ENCODE data around the gene MRPL52. TPM values are rescaled to one million over a fixed set of nuclear protein-coding genes. Genes with fewer than 3 reads are reported as not detected.

The MRPL52 gene
- total and polyA plus RNA-seq, 2 of the 13 experiments (the other 11 are each of a cell fraction or from before 2014, with no cell fraction given) = 118 to 329 TPM

DNA sequence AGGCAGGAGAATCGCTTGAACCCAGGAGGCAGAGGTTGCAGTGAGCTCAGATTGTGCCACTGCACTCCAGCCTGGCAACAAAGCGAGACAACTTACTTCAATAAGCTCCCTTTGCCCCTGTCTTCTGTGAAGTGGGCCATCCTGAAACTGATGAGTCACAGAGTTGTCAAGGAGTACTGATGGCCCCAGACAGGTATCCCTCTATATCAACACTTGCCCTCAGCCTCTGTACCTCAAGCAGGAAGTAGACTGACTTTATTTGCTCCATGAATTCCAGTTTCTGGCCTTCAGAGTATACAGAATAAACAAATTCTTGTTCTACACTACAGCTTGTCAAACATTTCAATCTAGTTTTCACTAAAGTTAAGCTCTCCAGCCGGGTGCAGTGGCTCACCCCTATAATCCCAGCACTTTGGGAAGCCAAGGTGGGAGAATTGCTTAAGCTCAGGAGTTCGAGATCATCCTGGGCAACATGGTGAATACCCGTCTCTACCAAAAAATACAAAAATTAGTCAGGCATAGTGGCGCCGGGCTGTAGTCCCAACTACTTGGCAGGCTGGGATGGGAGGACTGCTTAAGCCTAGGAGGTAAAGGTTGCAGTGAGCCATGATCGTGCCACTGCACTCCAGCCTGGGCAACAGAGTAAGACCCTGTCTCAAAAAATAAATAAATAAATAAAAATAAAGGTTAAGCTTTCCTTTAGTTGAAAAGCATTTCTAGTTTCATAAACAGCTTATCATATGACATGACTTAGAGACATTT lies 25.5 kb downstream of the MRPL52 start (continued):
- TF ChIP-seq, protein P1, sequence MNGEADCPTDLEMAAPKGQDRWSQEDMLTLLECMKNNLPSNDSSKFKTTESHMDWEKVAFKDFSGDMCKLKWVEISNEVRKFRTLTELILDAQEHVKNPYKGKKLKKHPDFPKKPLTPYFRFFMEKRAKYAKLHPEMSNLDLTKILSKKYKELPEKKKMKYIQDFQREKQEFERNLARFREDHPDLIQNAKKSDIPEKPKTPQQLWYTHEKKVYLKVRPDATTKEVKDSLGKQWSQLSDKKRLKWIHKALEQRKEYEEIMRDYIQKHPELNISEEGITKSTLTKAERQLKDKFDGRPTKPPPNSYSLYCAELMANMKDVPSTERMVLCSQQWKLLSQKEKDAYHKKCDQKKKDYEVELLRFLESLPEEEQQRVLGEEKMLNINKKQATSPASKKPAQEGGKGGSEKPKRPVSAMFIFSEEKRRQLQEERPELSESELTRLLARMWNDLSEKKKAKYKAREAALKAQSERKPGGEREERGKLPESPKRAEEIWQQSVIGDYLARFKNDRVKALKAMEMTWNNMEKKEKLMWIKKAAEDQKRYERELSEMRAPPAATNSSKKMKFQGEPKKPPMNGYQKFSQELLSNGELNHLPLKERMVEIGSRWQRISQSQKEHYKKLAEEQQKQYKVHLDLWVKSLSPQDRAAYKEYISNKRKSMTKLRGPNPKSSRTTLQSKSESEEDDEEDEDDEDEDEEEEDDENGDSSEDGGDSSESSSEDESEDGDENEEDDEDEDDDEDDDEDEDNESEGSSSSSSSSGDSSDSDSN (CRISPR knock-in tag; IDR thresholded peaks at IDR 0.05) = no peak
- TF ChIP-seq HCFC1 (IDR thresholded peaks at IDR 0.05; ENCODE audit: low read depth, low read length) (no peak), ZNF121 (CRISPR knock-in tag; IDR thresholded peaks at IDR 0.05) (peak; percentile 78), RBAK (CRISPR knock-in tag; IDR thresholded peaks at IDR 0.05) (no peak), SNAPC4 (CRISPR knock-in tag; IDR thresholded peaks at IDR 0.05) (no peak), ZFYVE20 (CRISPR knock-in tag; IDR thresholded peaks at IDR 0.05; ENCODE audit: borderline replicate concordance, low read depth) (no peak), MEIS2 (CRISPR knock-in tag; IDR thresholded peaks at IDR 0.05) (peak; percentile 58; the same call in 1 of the 2 replicates), ZC3H13 (CRISPR knock-in tag; IDR thresholded peaks at IDR 0.05) (no peak), SMARCC2 (IDR thresholded peaks at IDR 0.05) (no peak), ASH2L (IDR thresholded peaks at IDR 0.05; ENCODE audit: insufficient read length, low read depth, low read length) (no peak), ZNF335 (CRISPR knock-in tag; IDR thresholded peaks at IDR 0.05) (peak; percentile 58; the same call in 1 of the 2 replicates), ZNF569 (CRISPR knock-in tag; IDR thresholded peaks at IDR 0.05; ENCODE audit: borderline replicate concordance) (no peak), PCBP2 (optimal IDR thresholded peaks at IDR 0.05; ENCODE audit: low read depth, low read length, poor library complexity, severe bottlenecking) (no peak), JUN (CRISPR knock-in tag; IDR thresholded peaks at IDR 0.05) (0 out of 2 replicates have a peak, but pooled peaks have one; percentile 33), DNMT1 (CRISPR knock-in tag; IDR thresholded peaks at IDR 0.05) (no peak), RXRB (CRISPR knock-in tag; IDR thresholded peaks at IDR 0.05; ENCODE audit: borderline replicate concordance) (peak; percentile 43; the same call in 1 of the 2 replicates), RAD51 (IDR thresholded peaks at IDR 0.05; ENCODE audit: borderline replicate concordance) (no peak)
- TF ChIP-seq, protein P2, sequence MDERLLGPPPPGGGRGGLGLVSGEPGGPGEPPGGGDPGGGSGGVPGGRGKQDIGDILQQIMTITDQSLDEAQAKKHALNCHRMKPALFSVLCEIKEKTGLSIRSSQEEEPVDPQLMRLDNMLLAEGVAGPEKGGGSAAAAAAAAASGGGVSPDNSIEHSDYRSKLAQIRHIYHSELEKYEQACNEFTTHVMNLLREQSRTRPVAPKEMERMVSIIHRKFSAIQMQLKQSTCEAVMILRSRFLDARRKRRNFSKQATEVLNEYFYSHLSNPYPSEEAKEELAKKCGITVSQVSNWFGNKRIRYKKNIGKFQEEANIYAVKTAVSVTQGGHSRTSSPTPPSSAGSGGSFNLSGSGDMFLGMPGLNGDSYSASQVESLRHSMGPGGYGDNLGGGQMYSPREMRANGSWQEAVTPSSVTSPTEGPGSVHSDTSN (CRISPR knock-in tag; IDR thresholded peaks at IDR 0.05) = no peak
- TF ChIP-seq, protein P3, sequence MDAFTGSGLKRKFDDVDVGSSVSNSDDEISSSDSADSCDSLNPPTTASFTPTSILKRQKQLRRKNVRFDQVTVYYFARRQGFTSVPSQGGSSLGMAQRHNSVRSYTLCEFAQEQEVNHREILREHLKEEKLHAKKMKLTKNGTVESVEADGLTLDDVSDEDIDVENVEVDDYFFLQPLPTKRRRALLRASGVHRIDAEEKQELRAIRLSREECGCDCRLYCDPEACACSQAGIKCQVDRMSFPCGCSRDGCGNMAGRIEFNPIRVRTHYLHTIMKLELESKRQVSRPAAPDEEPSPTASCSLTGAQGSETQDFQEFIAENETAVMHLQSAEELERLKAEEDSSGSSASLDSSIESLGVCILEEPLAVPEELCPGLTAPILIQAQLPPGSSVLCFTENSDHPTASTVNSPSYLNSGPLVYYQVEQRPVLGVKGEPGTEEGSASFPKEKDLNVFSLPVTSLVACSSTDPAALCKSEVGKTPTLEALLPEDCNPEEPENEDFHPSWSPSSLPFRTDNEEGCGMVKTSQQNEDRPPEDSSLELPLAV (CRISPR knock-in tag; conservative IDR thresholded peaks at IDR 0.05; ENCODE audit: low read depth) = no peak

Data from HepG2 (cell line).